Measurements from ENCODE around the gene TRIM33. TPM values are rescaled to one million over a fixed set of nuclear protein-coding genes. Genes with fewer than 3 reads are reported as not detected.

TRIM33 gene
- total RNA-seq, 3 donors from 2014 or later (not counting 1 experiment from before 2014, with no cell fraction given), result 70.6 to 91.5 (median 86.1) TPM

DNA sequence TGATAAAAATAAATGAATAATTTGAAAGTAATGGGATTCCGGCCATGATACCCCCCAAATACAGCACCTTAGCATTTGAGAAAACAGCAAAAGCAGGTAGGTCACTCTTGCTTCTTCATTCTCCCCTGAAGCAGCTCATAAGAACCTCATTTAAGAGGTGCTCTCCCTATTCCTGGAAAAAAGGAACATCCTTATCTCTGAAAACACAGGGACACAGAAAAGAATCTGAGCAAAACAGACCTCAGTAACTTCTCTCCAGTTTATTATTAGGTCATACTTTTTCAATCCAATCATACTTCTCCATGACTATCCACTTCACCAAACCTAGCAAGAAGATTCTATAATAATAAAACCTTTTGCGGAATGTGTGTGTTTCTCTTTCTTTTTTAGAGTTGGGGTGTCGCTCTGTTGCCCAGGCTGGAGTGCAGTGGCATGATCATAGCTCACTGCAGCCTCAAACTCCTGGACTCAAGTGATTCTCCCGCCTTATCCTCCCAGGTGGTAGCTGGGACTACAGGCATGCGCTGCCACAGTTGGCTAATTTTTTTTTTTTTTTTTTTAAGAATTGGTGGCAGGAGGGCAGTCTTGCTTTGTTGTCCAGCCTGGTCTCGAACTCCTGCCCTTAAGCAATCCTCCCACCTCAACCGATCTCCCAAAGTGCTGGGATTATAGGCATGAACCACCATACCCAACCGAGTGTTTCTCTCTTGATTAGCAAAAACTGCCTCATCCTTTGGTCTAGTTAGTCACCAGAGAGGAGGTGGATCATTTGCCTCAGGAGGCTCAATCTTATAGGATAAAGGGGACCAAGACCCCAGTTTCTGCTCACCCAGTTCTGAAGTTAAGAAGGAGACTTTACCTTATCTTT, 10.6 kb upstream of the TRIM33 start:
- WGBS (ENCODE audit: insufficient coverage), result 94% methylated on average over 7 of the region's 8 CpGs
- no peak for DNase-seq
- peaks cover 3% of the 10 kb centered on the region for H3K27me3 ChIP-seq (ENCODE audit: control insufficient read depth, insufficient read depth, low read length)
- no peaks in the 10 kb centered on the region for H3K4me1 ChIP-seq (ENCODE audit: control insufficient read depth, insufficient read depth, low read length)
- H3K9me3 Mint-ChIP-seq, result no peaks in the 10 kb centered on the region
- no peak overlapping the region for H3K27ac Mint-ChIP-seq
- no peak overlapping the region for H3K4me3 ChIP-seq (ENCODE audit: low read length)
- H3K4me1 Mint-ChIP-seq, result no peaks in the 10 kb centered on the region
- H3K4me3 Mint-ChIP-seq, result no peak overlapping the region
- H3K27me3 Mint-ChIP-seq (ENCODE audit: low read depth in 2 of 2), result peaks cover 0 to 10% of the 10 kb centered on the region in 2 donors
- no peaks in the 10 kb centered on the region for H3K9me3 ChIP-seq (ENCODE audit: control insufficient read depth, insufficient read depth, low read length)
- intact Hi-C loops (cut with micrococcal nuclease), result no loop called here
- TF ChIP-seq, protein P1, sequence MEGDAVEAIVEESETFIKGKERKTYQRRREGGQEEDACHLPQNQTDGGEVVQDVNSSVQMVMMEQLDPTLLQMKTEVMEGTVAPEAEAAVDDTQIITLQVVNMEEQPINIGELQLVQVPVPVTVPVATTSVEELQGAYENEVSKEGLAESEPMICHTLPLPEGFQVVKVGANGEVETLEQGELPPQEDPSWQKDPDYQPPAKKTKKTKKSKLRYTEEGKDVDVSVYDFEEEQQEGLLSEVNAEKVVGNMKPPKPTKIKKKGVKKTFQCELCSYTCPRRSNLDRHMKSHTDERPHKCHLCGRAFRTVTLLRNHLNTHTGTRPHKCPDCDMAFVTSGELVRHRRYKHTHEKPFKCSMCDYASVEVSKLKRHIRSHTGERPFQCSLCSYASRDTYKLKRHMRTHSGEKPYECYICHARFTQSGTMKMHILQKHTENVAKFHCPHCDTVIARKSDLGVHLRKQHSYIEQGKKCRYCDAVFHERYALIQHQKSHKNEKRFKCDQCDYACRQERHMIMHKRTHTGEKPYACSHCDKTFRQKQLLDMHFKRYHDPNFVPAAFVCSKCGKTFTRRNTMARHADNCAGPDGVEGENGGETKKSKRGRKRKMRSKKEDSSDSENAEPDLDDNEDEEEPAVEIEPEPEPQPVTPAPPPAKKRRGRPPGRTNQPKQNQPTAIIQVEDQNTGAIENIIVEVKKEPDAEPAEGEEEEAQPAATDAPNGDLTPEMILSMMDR (IDR thresholded peaks at IDR 0.05), result no peak
- H3K36me3 Mint-ChIP-seq, result no peaks in the 10 kb centered on the region
- no peak overlapping the region for H3K27ac ChIP-seq (ENCODE audit: low read length)
- ATAC-seq, result no peak
- no peaks in the 10 kb centered on the region for H3K36me3 ChIP-seq (ENCODE audit: control insufficient read depth, insufficient read depth, low read length)

- no peak for DNase-seq
Measured at GRCh38 chr1:114517348-114517747, 6.3 kb upstream of the TRIM33 start.

GRCh38 chr1:114512595-114513280, 1.7 kb upstream of the TRIM33 start:
- DNase-seq, result no peak
- peak overlapping the region; percentile 100 for H3K27ac Mint-ChIP-seq
- peak overlapping the region; percentile 92 for H3K27ac ChIP-seq (ENCODE audit: low read length)
- H3K4me3 ChIP-seq (ENCODE audit: low read length), result no peak overlapping the region
- H3K4me3 Mint-ChIP-seq, result peak overlapping the region; percentile 100
- TF ChIP-seq, protein P1 (IDR thresholded peaks at IDR 0.05), result no peak
- H3K9me3 Mint-ChIP-seq, result no peaks in the 10 kb centered on the region
- WGBS (ENCODE audit: insufficient coverage), result 91% methylated on average over 11 of the region's 11 CpGs
- H3K36me3 Mint-ChIP-seq, result no peaks in the 10 kb centered on the region
- H3K4me1 Mint-ChIP-seq, result peaks cover 34 to 44% of the 10 kb centered on the region in 2 donors
- intact Hi-C loops (cut with micrococcal nuclease), result loop anchor here (5.0 kb wide), 3 partner anchors 35 to 535 kb away; partner anchors contain the start of gene OLFML3
- H3K4me1 ChIP-seq (ENCODE audit: control insufficient read depth, insufficient read depth, low read length), result peaks cover 28% of the 10 kb centered on the region
- no peaks in the 10 kb centered on the region for H3K27me3 Mint-ChIP-seq (ENCODE audit: low read depth in 2 of 2)
- no peaks in the 10 kb centered on the region for H3K27me3 ChIP-seq (ENCODE audit: control insufficient read depth, insufficient read depth, low read length)
- no peaks in the 10 kb centered on the region for H3K9me3 ChIP-seq (ENCODE audit: control insufficient read depth, insufficient read depth, low read length)
- no peaks in the 10 kb centered on the region for H3K36me3 ChIP-seq (ENCODE audit: control insufficient read depth, insufficient read depth, low read length)
- ATAC-seq, result no peak

More at GRCh38 chr1:114517348-114517747, 6.3 kb upstream of the TRIM33 start:
- 90% methylated on average over 2 of the region's 2 CpGs for WGBS (ENCODE audit: insufficient coverage)
- Histone ChIP-seq H3K4me1 (ENCODE audit: control insufficient read depth, insufficient read depth, low read length) (peaks cover 3% of the 10 kb centered on the region), H3K4me3 (ENCODE audit: low read length) (no peak overlapping the region), H3K9me3 (ENCODE audit: control insufficient read depth, insufficient read depth, low read length) (no peaks in the 10 kb centered on the region), H3K27ac (ENCODE audit: low read length) (no peak overlapping the region), H3K36me3 (ENCODE audit: control insufficient read depth, insufficient read depth, low read length) (no peaks in the 10 kb centered on the region), H3K27me3 (ENCODE audit: control insufficient read depth, insufficient read depth, low read length) (peaks cover 3% of the 10 kb centered on the region)
- peaks cover 0 to 10% of the 10 kb centered on the region in 2 donors for H3K27me3 Mint-ChIP-seq (ENCODE audit: low read depth in 2 of 2)
- intact Hi-C loops (cut with micrococcal nuclease), result no loop called here
- H3K9me3 Mint-ChIP-seq, result no peaks in the 10 kb centered on the region
- no peak overlapping the region for H3K4me3 Mint-ChIP-seq
- H3K27ac Mint-ChIP-seq, result no peak overlapping the region
- peaks cover 0 to 8% of the 10 kb centered on the region in 2 donors for H3K4me1 Mint-ChIP-seq
- TF ChIP-seq, protein P1 (IDR thresholded peaks at IDR 0.05), result no peak
- ATAC-seq, result no peak
- H3K36me3 Mint-ChIP-seq, result no peaks in the 10 kb centered on the region
